SU-DHL-6 (cell line): ENCODE results near the gene PPP2R2D.

Source experiments
- CTCF ChIP-seq: fragments of 200-600 bp; sonication (generic); IDR thresholded peaks from one replicate; pipeline ENCODE4 v1.5.1; 2017; ENCODE audit warnings: antibody characterized with exemption, mild to moderate bottlenecking, low read length, moderate library complexity; ENCODE audit not compliant: insufficient read depth, poor library complexity, severe bottlenecking
- EZH2phosphoT487 ChIP-seq: fragments of 200-600 bp; sonication (generic), shearing (Covaris generic); conservative IDR thresholded peaks from 2 replicates; pipeline ENCODE4 v1.6.1; 2018; ENCODE audit warnings: mild to moderate bottlenecking, antibody characterized with exemption, low read length, moderate library complexity, mixed read lengths

GRCh38 chr10:131876017-131876416 is 24.8 kb upstream of the PPP2R2D start:
- no peak for TF ChIP-seq CTCF
- TF ChIP-seq EZH2phosphoT487, result no peak
